Fibroblast of lung (primary cell): ENCODE data around the gene B3GNT9. TPM values are rescaled to one million over a fixed set of nuclear protein-coding genes. Genes with fewer than 3 reads are reported as not detected.
A peak's percentile ranks its signal among the peaks of the same experiment; 100 is the strongest.

ENCODE experiments used
- DNase-seq, 2 donors: peaks; one replicate each; pipeline versions ENCODE4 v3.0.0 to v3.0.0-alpha.2; 2010; ENCODE audit warnings: low read depth in 2 of 2
- H2AFZ ChIP-seq: 2 replicates; pipeline ENCODE4 v1.5.1; 2012; ENCODE audit warnings: low read length, control low read depth, inconsistent platforms
- H3K27ac ChIP-seq: 2 replicates; pipeline ENCODE4 v1.5.1; 2011; ENCODE audit warnings: low read length, control low read depth; ENCODE audit not compliant: insufficient read depth
- H3K27me3 ChIP-seq: 2 replicates; pipeline ENCODE4 v1.5.1; 2011; ENCODE audit warnings: mild to moderate bottlenecking, low read length; ENCODE audit not compliant: control insufficient read depth, insufficient read depth
- H3K36me3 ChIP-seq: 2 replicates; pipeline ENCODE4 v1.5.1; 2011; ENCODE audit warnings: low read length; ENCODE audit not compliant: control insufficient read depth, insufficient read depth
- H3K4me1 ChIP-seq: 2 replicates; pipeline ENCODE4 v1.5.1; 2011; ENCODE audit warnings: low read length; ENCODE audit not compliant: control insufficient read depth, insufficient read depth; ENCODE audit errors: extremely low read depth
- H3K4me2 ChIP-seq: 2 replicates; pipeline ENCODE4 v1.5.1; 2011; ENCODE audit warnings: low read length, control low read depth; ENCODE audit not compliant: insufficient read depth; ENCODE audit errors: extremely low read depth
- H3K4me3 ChIP-seq, 4 experiments: fragments of 200-600 bp in 1 of 4; sonication (generic) in 1 of 4; replicated peaks in 1 of 4; 2 replicates each; pipeline ENCODE4 v1.5.1; 2011 to 2016; ENCODE audit warnings: low read length in 4 of 4, low read depth in 3 of 4, mild to moderate bottlenecking in 3 of 4, control low read depth in 2 of 4, inconsistent platforms in 1 of 4, mixed read lengths in 1 of 4; ENCODE audit not compliant: insufficient read depth in 1 of 4; ENCODE audit errors: control extremely low read depth in 1 of 4
- H3K79me2 ChIP-seq: 2 replicates; pipeline ENCODE4 v1.5.1; 2012; ENCODE audit warnings: mild to moderate bottlenecking, low read length, inconsistent platforms; ENCODE audit not compliant: control insufficient read depth, insufficient read depth
- H3K9ac ChIP-seq: 2 replicates; pipeline ENCODE4 v1.5.1; 2011; ENCODE audit warnings: mild to moderate bottlenecking, low read length, control low read depth; ENCODE audit not compliant: insufficient read depth
- H3K9me3 ChIP-seq: 2 replicates; pipeline ENCODE4 v1.5.1; 2012; ENCODE audit warnings: low read depth, low read length; ENCODE audit not compliant: control insufficient read depth, insufficient read depth
- H4K20me1 ChIP-seq: 2 replicates; pipeline ENCODE4 v1.5.1; 2011; ENCODE audit warnings: low read length; ENCODE audit not compliant: control insufficient read depth, insufficient read depth; ENCODE audit errors: extremely low read depth
- EZH2 ChIP-seq: IDR thresholded peaks from 2 replicates; pipeline ENCODE4 v1.5.1; 2012; ENCODE audit warnings: low read length, control low read depth, mild to moderate bottlenecking; ENCODE audit errors: missing control alignments
- polyA plus RNA-seq, 2 donors: library from polyadenylated mRNA; depleted of rRNA in 1 of 2; stranded (reverse) in 1 of 2; unstranded in 1 of 2; fragments of >200 nt; gene quantifications; 2 replicates each; pipeline ENCODE4 v1.2.1, GENCODE V29; 2011 to 2012; ENCODE audit warnings: missing spikeins in 1 of 2
- total RNA-seq: library from RNA; depleted of rRNA; stranded (reverse); fragments of >200 nt; gene quantifications from 2 replicates; pipeline ENCODE4 v1.2.1, GENCODE V29; 2014
- TF ChIP-seq, protein P1 (sequence below), 2 donors: IDR thresholded peaks in 1 of 2; conservative IDR thresholded peaks in 1 of 2; 1 replicate in 1 of 2; 2 replicates in 1 of 2; pipeline ENCODE4 v1.5.1; 2011 to 2012; ENCODE audit warnings: low read length in 2 of 2, control low read depth in 1 of 2, inconsistent platforms in 1 of 2, low read depth in 1 of 2, mild to moderate bottlenecking in 1 of 2

B3GNT9 gene
- total and polyA plus RNA-seq, 2 donors (not counting 1 experiment from before 2014, with no cell fraction given): 29.6 to 34.7 TPM

GRCh38 chr16:67154578-67155294 is 3.9 kb upstream of the B3GNT9 start:
- Histone ChIP-seq H3K4me3 (peak overlapping the region in 1 of 4 experiments; percentile 35), H2AFZ (no peak overlapping the region), H3K4me1 (peaks cover 2% of the 10 kb centered on the region), H3K4me2 (peak overlapping the region; percentile 40), H3K9ac (no peak overlapping the region), H3K9me3 (no peaks in the 10 kb centered on the region), H3K27ac (no peak overlapping the region), H3K27me3 (no peaks in the 10 kb centered on the region), H4K20me1 (no peaks in the 10 kb centered on the region), H3K79me2 (no peaks in the 10 kb centered on the region), H3K36me3 (peaks cover 2% of the 10 kb centered on the region)
- no peak for DNase-seq
- no peak for TF ChIP-seq EZH2
- TF ChIP-seq, protein P1, sequence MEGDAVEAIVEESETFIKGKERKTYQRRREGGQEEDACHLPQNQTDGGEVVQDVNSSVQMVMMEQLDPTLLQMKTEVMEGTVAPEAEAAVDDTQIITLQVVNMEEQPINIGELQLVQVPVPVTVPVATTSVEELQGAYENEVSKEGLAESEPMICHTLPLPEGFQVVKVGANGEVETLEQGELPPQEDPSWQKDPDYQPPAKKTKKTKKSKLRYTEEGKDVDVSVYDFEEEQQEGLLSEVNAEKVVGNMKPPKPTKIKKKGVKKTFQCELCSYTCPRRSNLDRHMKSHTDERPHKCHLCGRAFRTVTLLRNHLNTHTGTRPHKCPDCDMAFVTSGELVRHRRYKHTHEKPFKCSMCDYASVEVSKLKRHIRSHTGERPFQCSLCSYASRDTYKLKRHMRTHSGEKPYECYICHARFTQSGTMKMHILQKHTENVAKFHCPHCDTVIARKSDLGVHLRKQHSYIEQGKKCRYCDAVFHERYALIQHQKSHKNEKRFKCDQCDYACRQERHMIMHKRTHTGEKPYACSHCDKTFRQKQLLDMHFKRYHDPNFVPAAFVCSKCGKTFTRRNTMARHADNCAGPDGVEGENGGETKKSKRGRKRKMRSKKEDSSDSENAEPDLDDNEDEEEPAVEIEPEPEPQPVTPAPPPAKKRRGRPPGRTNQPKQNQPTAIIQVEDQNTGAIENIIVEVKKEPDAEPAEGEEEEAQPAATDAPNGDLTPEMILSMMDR (conservative IDR thresholded peaks at IDR 0.05 in 1 of 2, IDR thresholded peaks at IDR 0.05 in 1 of 2; ENCODE audit: low read depth in 1 of 2, low read length in 2 of 2): no peak

GRCh38 chr16:67151431-67152097 is 766 bp upstream of the B3GNT9 start:
- no peak for DNase-seq
- Histone ChIP-seq H3K27me3 (no peaks in the 10 kb centered on the region), H3K4me2 (peak overlapping the region; percentile 79), H3K9me3 (no peaks in the 10 kb centered on the region), H3K9ac (peak overlapping the region; percentile 95), H3K27ac (peak overlapping the region; percentile 86), H3K4me3 (peak overlapping the region in 2 of 4 experiments; percentile 68 to 78), H3K36me3 (peaks cover 14% of the 10 kb centered on the region), H3K79me2 (no peaks in the 10 kb centered on the region), H3K4me1 (peaks cover 2% of the 10 kb centered on the region), H2AFZ (peak overlapping the region; percentile 2), H4K20me1 (no peaks in the 10 kb centered on the region)
- TF ChIP-seq, protein P1 (conservative IDR thresholded peaks at IDR 0.05 in 1 of 2, IDR thresholded peaks at IDR 0.05 in 1 of 2; ENCODE audit: low read depth in 1 of 2, low read length in 2 of 2): no peak
- no peak for TF ChIP-seq EZH2

GRCh38 chr16:67150047-67150832 is 558 bp downstream of the B3GNT9 start:
- Histone ChIP-seq H3K36me3 (peaks cover 17% of the 10 kb centered on the region), H4K20me1 (no peaks in the 10 kb centered on the region), H3K27me3 (no peaks in the 10 kb centered on the region), H3K4me2 (peak overlapping the region; percentile 79), H2AFZ (no peak overlapping the region), H3K27ac (peak overlapping the region; percentile 86), H3K79me2 (no peaks in the 10 kb centered on the region), H3K4me1 (peaks cover 2% of the 10 kb centered on the region), H3K4me3 (peak overlapping the region; percentile 53 to 78 (median 70)), H3K9ac (peak overlapping the region; percentile 95), H3K9me3 (no peaks in the 10 kb centered on the region)
- DNase-seq: peak; percentile 78 to 84
- TF ChIP-seq EZH2: no peak
- TF ChIP-seq, protein P1 (conservative IDR thresholded peaks at IDR 0.05 in 1 of 2, IDR thresholded peaks at IDR 0.05 in 1 of 2; ENCODE audit: low read depth in 1 of 2, low read length in 2 of 2): no peak
